NCI-H2107 (cell line): ENCODE results near the gene SPARC.
"Not testable (repeated sequence)": the region's sequence is repeated elsewhere in the genome, so short reads cannot be mapped to it uniquely, and the experiment has no call there.

Source experiments
- DNase-seq: peaks from one replicate; lab custom pipeline; 2025; lab: John Stamatoyannopoulos, UW

The SPARC gene

GRCh38 chr5:151700820-151701219 is 14.1 kb upstream of the SPARC start:
- DNase-seq, result no peak

GRCh38 chr5:151700296-151700695 is 13.6 kb upstream of the SPARC start:
- DNase-seq, result no peak

GRCh38 chr5:151699071-151699901 is 12.6 kb upstream of the SPARC start:
- no peak for DNase-seq

GRCh38 chr5:151698081-151698480 is 11.4 kb upstream of the SPARC start:
- not testable (repeated sequence) for DNase-seq

GRCh38 chr5:151697452-151697851 is 10.7 kb upstream of the SPARC start:
- DNase-seq, result no peak

GRCh38 chr5:151696470-151697061 is 9.9 kb upstream of the SPARC start:
- no peak for DNase-seq

GRCh38 chr5:151695464-151695863 is 8.7 kb upstream of the SPARC start:
- no peak for DNase-seq

GRCh38 chr5:151694035-151694485 is 7.3 kb upstream of the SPARC start:
- no peak for DNase-seq

GRCh38 chr5:151692312-151692711 is 5.6 kb upstream of the SPARC start:
- no peak for DNase-seq

- no peak for DNase-seq
Observed at GRCh38 chr5:151691706-151692105, 5.0 kb upstream of the SPARC start.

- not testable (repeated sequence) for DNase-seq
Observed at GRCh38 chr5:151689591-151689990, 2.9 kb upstream of the SPARC start.

GRCh38 chr5:151688436-151688835 is 1.7 kb upstream of the SPARC start:
- no peak for DNase-seq

- DNase-seq, result no peak
Observed at GRCh38 chr5:151685749-151686673, 704 bp downstream of the SPARC start.

GRCh38 chr5:151684690-151685361 is 1.9 kb downstream of the SPARC start:
- no peak for DNase-seq

- DNase-seq, result no peak
Observed at GRCh38 chr5:151683986-151684588, 2.6 kb downstream of the SPARC start.

GRCh38 chr5:151683444-151683843 is 3.3 kb downstream of the SPARC start:
- no peak for DNase-seq

- no peak for DNase-seq
Observed at GRCh38 chr5:151682751-151683331, 3.9 kb downstream of the SPARC start.

GRCh38 chr5:151682240-151682639 is 4.5 kb downstream of the SPARC start:
- DNase-seq, result no peak

GRCh38 chr5:151680944-151681427 is 5.7 kb downstream of the SPARC start:
- DNase-seq, result no peak

- not testable (repeated sequence) for DNase-seq
Observed at GRCh38 chr5:151680156-151680505, 6.6 kb downstream of the SPARC start.
